Kidney (tissue), 14 donors: Measurements from ENCODE around the gene GDPD5. TPM values are rescaled to one million over a fixed set of nuclear protein-coding genes. Genes with fewer than 3 reads are reported as not detected.

ENCODE experiments used
- DNase-seq, 5 donors: peaks; one replicate each; pipeline ENCODE4 v3.0.0-alpha.2; 2013 to 2020
- FAIRE-seq: peaks from 2 replicates; lab custom pipeline; 2012; peaks lifted over from hg19 to GRCh38; lab: Jason Lieb, UNC
- H3K27ac ChIP-seq, 2 donors: one replicate each; pipeline ENCODE4 v1.7.0; 2013; ENCODE audit warnings: low read depth in 2 of 2, low read length in 2 of 2, inconsistent platforms in 1 of 2
- H3K27me3 ChIP-seq: one replicate; pipeline ENCODE4 v1.7.1; 2013; ENCODE audit warnings: low read length, inconsistent platforms; ENCODE audit not compliant: control insufficient read depth, insufficient read depth
- H3K36me3 ChIP-seq, 3 donors: one replicate each; pipeline versions ENCODE4 v1.7.0 to v1.7.1; 2013; ENCODE audit warnings: low read length in 3 of 3, control low read depth in 1 of 3, inconsistent platforms in 1 of 3; ENCODE audit not compliant: insufficient read depth in 3 of 3, control insufficient read depth in 2 of 3
- H3K4me1 ChIP-seq, 3 donors: one replicate each; pipeline versions ENCODE4 v1.7.0 to v1.7.1; 2013; ENCODE audit warnings: low read length in 3 of 3, inconsistent platforms in 1 of 3, low read depth in 1 of 3; ENCODE audit not compliant: control insufficient read depth in 2 of 3, insufficient read depth in 2 of 3
- H3K4me3 ChIP-seq, 3 donors: one replicate each; pipeline versions ENCODE4 v1.7.0 to v1.8.1; 2013; ENCODE audit warnings: low read length in 3 of 3, control low read depth in 1 of 3, inconsistent platforms in 1 of 3
- H3K9ac ChIP-seq, 3 donors: one replicate each; pipeline versions ENCODE4 v1.7.0 to v1.7.1; 2013; ENCODE audit warnings: low read length in 3 of 3, control low read depth in 1 of 3, inconsistent platforms in 1 of 3
- H3K9me3 ChIP-seq, 3 donors: one replicate each; pipeline versions ENCODE4 v1.7.0 to v1.7.1; 2013; ENCODE audit warnings: low read length in 3 of 3, control low read depth in 1 of 3, inconsistent platforms in 1 of 3; ENCODE audit not compliant: control insufficient read depth in 2 of 3, insufficient read depth in 1 of 3
- CTCF ChIP-seq: IDR thresholded peaks from 3 replicates; pipeline ENCODE4 v1.5.1; 2012; ENCODE audit warnings: mild to moderate bottlenecking, moderate library complexity, borderline replicate concordance; ENCODE audit not compliant: insufficient read depth; ENCODE audit errors: extremely low read depth
- intact Hi-C: fragments of 100-400 bp; cut with DNase I; formaldehyde crosslinking; loops from one replicate; pipeline ENCODE4 v1.11.1; 2022
- polyA plus RNA-seq: library from polyadenylated mRNA; stranded (reverse); fragments of 350-450 nt; fragmentation: Illumina TruSeq; extraction: RNeasy Lipid Tissue Mini Kit (QIAGEN cat#74804); gene quantifications from one replicate; pipeline ENCODE4 v1.2.3, GENCODE V29; 2014; ENCODE audit warnings: low read depth, low replicate concordance; ENCODE audit not compliant: insufficient read depth
- total RNA-seq: library from RNA; stranded (reverse); fragmentation: NEBNext Ultra II Directional; extraction: Animal tissue kit (Norgen Biotek cat#: 25700); gene quantifications from one replicate; pipeline ENCODE4 v1.2.1, GENCODE V29; 2021
- donor health status: control.
- donor health status: control.
- donor health status: control.
- donor health status: control.
- donor health status: control.
- donor health status: DM: yes; HTN: yes; CAD: no.
- donor health status: Normal renal cell carcinoma (clear cell type).

Gene GDPD5
- total and polyA plus RNA-seq, 2 donors from 2014 or later = 3.9 to 11.4 TPM

GRCh38 chr11:75462117-75462653, 63.6 kb downstream of the GDPD5 start:
- H3K9ac ChIP-seq = no peak overlapping the region
- DNase-seq (peak in 1 of 5 donors; percentile 3), FAIRE-seq (no peak)
- no peak overlapping the region for H3K27ac ChIP-seq
- H3K27me3 ChIP-seq = no peaks in the 10 kb centered on the region
- H3K4me3 ChIP-seq = no peak overlapping the region
- peaks cover 0 to 20% (median 5%) of the 10 kb centered on the region in 3 donors for H3K4me1 ChIP-seq
- H3K36me3 ChIP-seq = no peaks in the 10 kb centered on the region
- intact Hi-C loops = no loop called here
- no peak for TF ChIP-seq CTCF
- no peaks in the 10 kb centered on the region for H3K9me3 ChIP-seq

GRCh38 chr11:75461151-75461550, 64.6 kb downstream of the GDPD5 start:
- no peak for TF ChIP-seq CTCF
- Histone ChIP-seq H3K27me3 (no peaks in the 10 kb centered on the region), H3K4me1 (peaks cover 0 to 13% (median 0%) of the 10 kb centered on the region in 3 donors), H3K27ac (no peak overlapping the region), H3K9me3 (no peaks in the 10 kb centered on the region), H3K36me3 (no peaks in the 10 kb centered on the region), H3K4me3 (no peak overlapping the region), H3K9ac (no peak overlapping the region)
- peak in 1 of 5 donors; percentile 26 for DNase-seq
- FAIRE-seq = no peak
- intact Hi-C loops = no loop called here

- no peaks in the 10 kb centered on the region for H3K27me3 ChIP-seq
- H3K9ac ChIP-seq = no peak overlapping the region
- H3K27ac ChIP-seq = no peak overlapping the region
- peaks cover 0 to 2% (median 0%) of the 10 kb centered on the region in 3 donors for H3K36me3 ChIP-seq
- no peak for TF ChIP-seq CTCF
- no peaks in the 10 kb centered on the region for H3K4me1 ChIP-seq
- no peak overlapping the region for H3K4me3 ChIP-seq
- DNase-seq (no peak), FAIRE-seq (no peak)
- intact Hi-C loops = no loop called here
- H3K9me3 ChIP-seq = no peaks in the 10 kb centered on the region
Observed at GRCh38 chr11:75456596-75457183, 69.1 kb downstream of the GDPD5 start.
